ENCODE data around the gene GFI1B. TPM values are rescaled to one million over a fixed set of nuclear protein-coding genes. Genes with fewer than 3 reads are reported as not detected.
"Not testable (repeated sequence)": the region's sequence is repeated elsewhere in the genome, so short reads cannot be mapped to it uniquely, and the experiment has no call there.

Gene GFI1B
- total RNA-seq, 4 donors from 2014 or later = 0.14 TPM; not detected in 3

- DNase-seq = no peak
- intact Hi-C loops (cut with DNase I; ENCODE audit: low total_unique reads) = no loop called here
- Histone ChIP-seq H3K9me3 (no peaks in the 10 kb centered on the region), H3K4me1 (no peaks in the 10 kb centered on the region), H3K27ac (no peak overlapping the region), H3K27me3 (no peaks in the 10 kb centered on the region), H3K36me3 (no peaks in the 10 kb centered on the region), H3K4me3 (no peak overlapping the region)
- TF ChIP-seq POLR2A (IDR thresholded peaks at IDR 0.05) (no peak), CTCF (IDR thresholded peaks at IDR 0.05) (no peak)
Observed at GRCh38 chr9:132995879-132996278, 17.4 kb downstream of the GFI1B start.

GRCh38 chr9:132996526-132996925 lies 18.0 kb downstream of the GFI1B start:
- intact Hi-C loops (cut with DNase I; ENCODE audit: low total_unique reads) = no loop called here
- Histone ChIP-seq H3K4me3 (no peak overlapping the region), H3K27ac (no peak overlapping the region), H3K4me1 (no peaks in the 10 kb centered on the region), H3K27me3 (no peaks in the 10 kb centered on the region), H3K9me3 (no peaks in the 10 kb centered on the region), H3K36me3 (no peaks in the 10 kb centered on the region)
- no peak for TF ChIP-seq CTCF (IDR thresholded peaks at IDR 0.05)
- no peak for TF ChIP-seq POLR2A (IDR thresholded peaks at IDR 0.05)
- DNase-seq = no peak

- H3K9me3 ChIP-seq = no peaks in the 10 kb centered on the region
- intact Hi-C loops (cut with DNase I; ENCODE audit: low total_unique reads) = no loop called here
- H3K4me3 ChIP-seq = no peak overlapping the region
- no peak overlapping the region for H3K27ac ChIP-seq
- TF ChIP-seq POLR2A (IDR thresholded peaks at IDR 0.05) = no peak
- no peak for TF ChIP-seq CTCF (IDR thresholded peaks at IDR 0.05)
- DNase-seq = no peak
- H3K27me3 ChIP-seq = no peaks in the 10 kb centered on the region
- no peaks in the 10 kb centered on the region for H3K4me1 ChIP-seq
- H3K36me3 ChIP-seq = no peaks in the 10 kb centered on the region
Observed at GRCh38 chr9:132997591-132997990, 19.1 kb downstream of the GFI1B start.

GRCh38 chr9:132998221-132998620 lies 19.7 kb downstream of the GFI1B start:
- H3K36me3 ChIP-seq; intact Hi-C loops (cut with DNase I; ENCODE audit: low total_unique reads); H3K4me1 ChIP-seq; H3K27ac ChIP-seq; H3K9me3 ChIP-seq; H3K27me3 ChIP-seq; H3K4me3 ChIP-seq; DNase-seq: not testable (repeated sequence)

GRCh38 chr9:132998831-132999635 lies 20.5 kb downstream of the GFI1B start:
- Histone ChIP-seq H3K27ac (no peak overlapping the region), H3K9me3 (no peaks in the 10 kb centered on the region), H3K4me3 (no peak overlapping the region), H3K36me3 (no peaks in the 10 kb centered on the region), H3K27me3 (no peaks in the 10 kb centered on the region), H3K4me1 (no peaks in the 10 kb centered on the region)
- intact Hi-C loops (cut with DNase I; ENCODE audit: low total_unique reads) = no loop called here
- DNase-seq = no peak
- TF ChIP-seq CTCF (IDR thresholded peaks at IDR 0.05) = no peak
- TF ChIP-seq POLR2A (IDR thresholded peaks at IDR 0.05) = no peak
